T-cell (primary cell): ENCODE results near the gene CBX5. TPM values are rescaled to one million over a fixed set of nuclear protein-coding genes. Genes with fewer than 3 reads are reported as not detected.
"Not testable (repeated sequence)": the region's sequence is repeated elsewhere in the genome, so short reads cannot be mapped to it uniquely, and the experiment has no call there.

Experiments used
- ATAC-seq, 4 experiments: fragments of 200-7000 bp in 3 of 4; fragments of 150-1000 bp in 1 of 4; cut with Tn5 transposase; replicated peaks in 1 of 4; 1 replicate in 3 of 4; 2 replicates in 1 of 4; pipeline ENCODE4 v1.10.0; 2021; ENCODE audit warnings: moderate library complexity in 3 of 4, mild to moderate bottlenecking in 2 of 4, moderate number of reproducible peaks in 1 of 4
- CTCF ChIA-PET, 2 donors: fragments of 300-600 bp; sonication (Branson Sonifier 250); formaldehyde crosslinking; loops; one replicate each; lab custom pipeline; 2022; ENCODE audit warnings: antibody characterized with exemption in 2 of 2; lab: Charles Lee
- POLR2A ChIA-PET, 2 donors: fragments of 300-600 bp; sonication (Branson Sonifier 250); formaldehyde crosslinking; loops; one replicate each; lab custom pipeline; 2022; ENCODE audit warnings: antibody characterized with exemption in 2 of 2; lab: Charles Lee
- DNase-seq, 35 experiments: peaks; one replicate each; pipeline versions ENCODE4 v3.0.0 to v3.0.0-alpha.2; 2013 to 2023
- H3K27ac ChIP-seq: one replicate; pipeline ENCODE4 v1.5.1; 2013; ENCODE audit warnings: low read length
- H3K27me3 ChIP-seq, 2 experiments: replicated peaks in 1 of 2; 1 replicate in 1 of 2; 2 replicates in 1 of 2; pipeline versions ENCODE4 v1.6.1 to v1.7.0; 2013; ENCODE audit warnings: low read length in 1 of 2, mixed read lengths in 1 of 2; ENCODE audit not compliant: control insufficient read depth in 2 of 2, insufficient read depth in 2 of 2; ENCODE audit errors: extremely low read depth in 1 of 2
- H3K36me3 ChIP-seq, 2 donors: 1 replicate in 1 of 2; 2 replicates in 1 of 2; pipeline versions ENCODE4 v1.6.1 to v1.7.0; 2013; ENCODE audit warnings: low read length in 1 of 2; ENCODE audit not compliant: control insufficient read depth in 2 of 2, insufficient read depth in 1 of 2; ENCODE audit errors: extremely low read depth in 1 of 2
- H3K4me1 ChIP-seq, 2 experiments: 1 replicate in 1 of 2; 2 replicates in 1 of 2; pipeline versions ENCODE4 v1.6.1 to v1.7.0; 2013; ENCODE audit warnings: low read length in 2 of 2, mixed read lengths in 1 of 2; ENCODE audit not compliant: insufficient read depth in 2 of 2, control insufficient read depth in 1 of 2; ENCODE audit errors: extremely low read depth in 1 of 2
- H3K4me3 ChIP-seq, 2 donors: 1 replicate in 1 of 2; 2 replicates in 1 of 2; pipeline versions ENCODE4 v1.5.1 to v1.7.0; 2013; ENCODE audit warnings: mild to moderate bottlenecking in 2 of 2, low read length in 1 of 2, moderate library complexity in 1 of 2; ENCODE audit not compliant: control insufficient read depth in 1 of 2; ENCODE audit errors: extremely low read depth in 1 of 2
- H3K9me3 ChIP-seq: 2 replicates; pipeline ENCODE4 v1.7.0; 2013
- H3K27ac Mint-ChIP-seq, 2 donors: one replicate each; pipeline ENCODE4 v1.8.0; 2020 to 2021; ENCODE audit warnings: mild to moderate bottlenecking in 2 of 2, mixed read lengths in 2 of 2
- H3K27me3 Mint-ChIP-seq, 2 donors: one replicate each; pipeline ENCODE4 v1.8.0; 2021 to 2022; ENCODE audit warnings: mixed read lengths in 2 of 2
- H3K36me3 Mint-ChIP-seq: one replicate; pipeline ENCODE4 v1.8.0; 2021; ENCODE audit warnings: mixed read lengths
- H3K4me1 Mint-ChIP-seq, 3 donors: one replicate each; pipeline ENCODE4 v1.8.0; 2020 to 2022; ENCODE audit warnings: mixed read lengths in 3 of 3, mild to moderate bottlenecking in 1 of 3
- H3K4me3 Mint-ChIP-seq, 3 donors: one replicate each; pipeline ENCODE4 v1.8.0; 2020 to 2022; ENCODE audit warnings: mild to moderate bottlenecking in 3 of 3, mixed read lengths in 3 of 3, moderate library complexity in 3 of 3
- H3K9me3 Mint-ChIP-seq, 3 donors: one replicate each; pipeline ENCODE4 v1.8.0; 2020 to 2022; ENCODE audit warnings: mixed read lengths in 3 of 3
- WGBS: methylation state at CpG from one replicate; pipeline ENCODE4 v1.1.5; 2013; ENCODE audit warnings: missing lambda C conversion rate; ENCODE audit not compliant: insufficient coverage; 5-methylcytosine and 5-hydroxymethylcytosine counted together
- total RNA-seq, 35 experiments: library from RNA in 6 of 35; stranded (reverse) in 6 of 35; fragments of 120-200 nt in 1 of 35; gene quantifications; one replicate each; pipeline versions ENCODE4 v1.2.1 to v1.2.4 and lab custom pipeline; 2013 to 2026

CBX5 gene
- total RNA-seq, 5 donors from 2014 or later (not counting 1 experiment from before 2014, with no cell fraction given) = 43.8 to 54.5 (median 47.1) TPM

DNA sequence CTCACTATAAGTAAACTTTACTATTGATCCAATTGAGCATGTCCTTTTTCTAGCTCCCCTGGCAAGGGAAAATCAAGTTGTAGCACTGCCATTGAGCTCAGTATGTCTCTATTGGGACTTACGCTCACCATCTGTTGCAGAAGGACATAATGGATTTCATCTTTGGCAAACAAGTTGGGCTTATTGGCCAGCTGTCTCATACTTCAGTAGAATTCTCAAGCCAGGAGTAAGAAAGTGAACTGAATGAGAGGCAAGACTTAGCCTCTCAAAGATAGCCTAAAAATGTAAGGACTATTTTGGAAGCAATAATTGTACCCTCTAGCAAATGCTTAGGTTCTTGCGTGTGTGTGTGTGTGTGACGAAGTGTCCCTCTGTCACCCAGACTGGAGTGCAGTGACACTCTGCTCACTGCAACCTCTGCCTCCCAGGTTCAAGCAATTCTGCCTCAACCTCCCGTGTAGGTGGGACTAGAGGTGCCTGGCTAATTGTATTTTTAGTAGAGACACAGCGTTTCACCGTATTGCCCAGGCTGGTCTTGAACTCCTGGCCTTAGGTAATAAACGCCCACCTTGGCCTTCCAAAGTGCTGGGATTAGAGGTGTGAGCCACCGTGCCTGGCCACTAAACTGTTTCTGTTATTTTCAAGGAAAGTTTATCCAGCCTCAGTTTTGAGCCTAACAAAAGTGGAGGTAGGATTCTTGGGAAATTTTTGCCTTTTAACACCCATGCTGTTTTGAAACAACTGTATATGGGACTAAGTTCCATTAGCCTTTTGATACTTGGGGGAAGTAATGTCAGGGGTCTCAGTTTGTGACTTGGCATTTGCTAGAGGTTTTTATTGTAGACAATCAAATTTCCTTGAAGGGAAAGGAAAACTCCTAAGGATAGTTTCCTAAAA is 7.6 kb upstream of the CBX5 start:
- Mint-ChIP-seq H3K27me3 (no peaks in the 10 kb centered on the region), H3K36me3 (peaks cover 29% of the 10 kb centered on the region), H3K4me1 (peaks cover 7 to 47% (median 10%) of the 10 kb centered on the region in 3 donors), H3K9me3 (no peaks in the 10 kb centered on the region), H3K4me3 (no peak overlapping the region), H3K27ac (no peak overlapping the region)
- ChIA-PET POLR2A (interaction anchor here in 1 of 2 donors (0.6 kb wide), 1 partner anchor 553 kb away, joined by 3 read pairs; no protein-coding TSS in a partner anchor), CTCF (interaction anchor here in 1 of 2 donors (0.7 to 1.8 kb wide), 5 partner anchors 36 to 302 kb away, joined by 3 to 9 read pairs (median 4); partner anchors contain the start of genes COPZ1 and HOXC10)
- Histone ChIP-seq H3K4me3 (no peak overlapping the region), H3K27me3 (no peaks in the 10 kb centered on the region), H3K4me1 (peaks cover 16 to 22% of the 10 kb centered on the region in 2 experiments), H3K9me3 (no peaks in the 10 kb centered on the region), H3K27ac (no peak overlapping the region), H3K36me3 (peaks cover 2 to 56% of the 10 kb centered on the region in 2 donors)
- ATAC-seq (peak in 1 of 4 experiments; percentile 6), DNase-seq (no peak)
- WGBS = 57% methylated on average over 4 of the region's 8 CpGs

DNA sequence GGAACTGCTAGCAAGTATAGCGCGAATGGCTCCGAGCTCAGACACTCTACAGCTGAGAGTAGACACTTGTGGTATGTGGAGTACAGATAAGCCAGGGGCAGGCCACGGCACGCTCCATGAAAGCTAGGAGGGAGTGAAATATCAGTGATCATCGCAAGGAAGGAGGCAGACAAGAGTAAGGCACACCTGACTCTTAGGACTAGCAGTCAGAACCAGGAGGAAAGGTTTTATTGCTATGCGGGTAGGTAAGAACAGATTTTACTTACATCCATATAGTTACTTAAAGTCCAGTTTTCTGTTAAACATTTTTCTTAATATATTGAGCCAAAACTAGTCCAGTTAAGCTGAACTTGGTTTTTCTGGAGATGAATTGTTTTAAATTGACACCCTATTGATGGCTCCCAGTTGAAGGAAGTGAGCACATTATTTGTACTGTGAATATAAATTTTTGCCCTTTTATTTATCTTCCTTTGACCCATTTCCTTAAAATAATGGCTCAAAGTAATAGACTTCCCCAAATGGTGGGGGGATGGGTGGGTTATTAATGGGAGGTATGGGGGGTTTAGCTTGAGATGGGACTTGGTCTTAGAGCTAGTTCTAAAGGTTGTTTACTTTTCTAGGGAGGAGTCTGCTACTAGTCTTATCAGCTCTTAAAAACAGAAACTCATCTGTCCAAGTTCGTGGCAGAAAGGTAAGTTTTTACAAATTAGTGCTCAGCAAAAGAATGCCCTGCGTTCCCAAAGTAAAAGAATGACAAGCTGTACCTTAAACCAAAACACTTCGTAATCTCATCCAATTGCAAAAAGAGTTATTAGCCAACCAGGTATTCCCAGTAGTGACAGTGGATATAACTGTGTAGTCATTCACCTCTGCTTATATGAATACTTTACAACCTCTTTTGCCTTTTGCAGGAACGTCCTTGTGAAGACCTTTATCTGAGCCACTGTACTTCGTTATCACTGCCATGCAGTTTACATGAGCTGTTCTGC is 6.4 kb upstream of the CBX5 start:
- Histone ChIP-seq H3K27ac (no peak overlapping the region), H3K9me3 (no peaks in the 10 kb centered on the region), H3K27me3 (no peaks in the 10 kb centered on the region), H3K4me1 (peaks cover 24 to 34% of the 10 kb centered on the region in 2 experiments), H3K36me3 (peaks cover 2 to 68% of the 10 kb centered on the region in 2 donors), H3K4me3 (no peak overlapping the region)
- H3K27me3 Mint-ChIP-seq = no peaks in the 10 kb centered on the region
- peak overlapping the region in 1 of 3 donors; percentile 34 for H3K4me3 Mint-ChIP-seq
- peak overlapping the region in 1 of 2 donors; percentile 22 for H3K27ac Mint-ChIP-seq
- WGBS = 85% methylated on average over 7 of the region's 12 CpGs
- ChIA-PET CTCF (interaction anchor here (0.6 to 1.8 kb wide), 12 partner anchors 9 to 301 kb away, joined by 3 to 9 read pairs (median 3); partner anchors contain the start of genes COPZ1 (in 1 of the 2) and HOXC10 (in 1 of the 2)), POLR2A (interaction anchor here (0.5 to 0.7 kb wide), 3 partner anchors 23 to 552 kb away, joined by 3 to 5 read pairs (median 3); no protein-coding TSS in a partner anchor)
- H3K4me1 Mint-ChIP-seq = peaks cover 7 to 59% (median 10%) of the 10 kb centered on the region in 3 donors
- DNase-seq (no peak), ATAC-seq (peak in 2 of 4 experiments; percentile 15 to 19)
- no peaks in the 10 kb centered on the region for H3K9me3 Mint-ChIP-seq
- peaks cover 29% of the 10 kb centered on the region for H3K36me3 Mint-ChIP-seq

DNA sequence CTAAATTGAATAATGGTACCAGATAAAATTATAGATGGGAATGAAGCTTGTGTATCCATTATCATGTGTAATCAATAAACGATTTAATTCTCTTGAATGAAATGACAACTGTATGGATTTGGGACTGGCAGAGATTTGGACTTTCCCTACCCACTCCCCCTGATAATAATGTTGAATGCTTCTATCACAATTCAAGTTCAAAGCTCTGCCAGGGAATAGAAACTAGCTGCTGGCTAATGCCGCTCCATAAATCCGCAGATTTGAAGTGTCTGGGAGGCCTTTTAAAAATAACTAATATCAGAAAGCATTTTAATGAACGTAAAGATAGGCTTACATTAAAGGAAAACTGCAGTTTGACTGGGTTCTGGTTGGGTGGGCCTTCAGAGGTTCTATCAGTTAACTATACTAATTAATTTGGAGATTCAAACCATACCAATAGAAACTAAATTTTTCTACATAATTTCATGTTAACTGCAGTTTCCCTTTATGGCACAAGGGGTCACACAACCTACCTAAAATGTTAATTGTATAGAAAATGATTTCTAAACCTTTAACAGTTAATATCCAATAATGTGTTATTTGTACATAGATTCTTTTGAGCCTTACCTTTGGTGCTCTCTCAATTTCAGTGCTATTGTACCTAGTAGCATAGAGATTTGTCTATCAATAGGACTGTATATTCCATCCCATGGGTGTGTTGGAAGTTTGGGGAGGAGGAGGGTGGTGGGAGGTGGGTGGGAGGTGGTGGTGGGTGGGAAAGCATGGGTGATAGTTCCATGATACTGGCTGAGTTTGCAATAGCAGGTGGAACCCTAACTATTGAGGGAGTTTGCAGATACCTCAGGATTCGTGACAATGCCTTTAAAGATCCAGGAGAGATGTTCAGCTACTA is 5.5 kb upstream of the CBX5 start:
- peaks cover 25 to 37% of the 10 kb centered on the region in 2 experiments for H3K4me1 ChIP-seq
- no peak for ATAC-seq
- H3K4me3 ChIP-seq = no peak overlapping the region
- Mint-ChIP-seq H3K4me1 (peaks cover 7 to 60% (median 10%) of the 10 kb centered on the region in 3 donors), H3K4me3 (peak overlapping the region in 2 of 3 donors; percentile 34 to 55), H3K9me3 (no peaks in the 10 kb centered on the region), H3K27ac (peak overlapping the region; percentile 44 to 61), H3K27me3 (no peaks in the 10 kb centered on the region), H3K36me3 (peaks cover 29% of the 10 kb centered on the region)
- ChIA-PET CTCF (interaction anchor here (0.6 to 2.3 kb wide), 5 partner anchors 34 to 234 kb away, joined by 3 to 12 read pairs (median 5); partner anchors contain the start of gene COPZ1 (in 1 of the 2)), POLR2A (interaction anchor here in 1 of 2 donors (0.5 kb wide), 1 partner anchor 24 kb away, joined by 3 read pairs; no protein-coding TSS in a partner anchor)
- H3K9me3 ChIP-seq = no peaks in the 10 kb centered on the region
- WGBS = 67% methylated on average over 1 of the region's 5 CpGs
- peaks cover 2 to 70% of the 10 kb centered on the region in 2 donors for H3K36me3 ChIP-seq
- H3K27ac ChIP-seq = no peak overlapping the region
- no peaks in the 10 kb centered on the region for H3K27me3 ChIP-seq
- no peak for DNase-seq

DNA sequence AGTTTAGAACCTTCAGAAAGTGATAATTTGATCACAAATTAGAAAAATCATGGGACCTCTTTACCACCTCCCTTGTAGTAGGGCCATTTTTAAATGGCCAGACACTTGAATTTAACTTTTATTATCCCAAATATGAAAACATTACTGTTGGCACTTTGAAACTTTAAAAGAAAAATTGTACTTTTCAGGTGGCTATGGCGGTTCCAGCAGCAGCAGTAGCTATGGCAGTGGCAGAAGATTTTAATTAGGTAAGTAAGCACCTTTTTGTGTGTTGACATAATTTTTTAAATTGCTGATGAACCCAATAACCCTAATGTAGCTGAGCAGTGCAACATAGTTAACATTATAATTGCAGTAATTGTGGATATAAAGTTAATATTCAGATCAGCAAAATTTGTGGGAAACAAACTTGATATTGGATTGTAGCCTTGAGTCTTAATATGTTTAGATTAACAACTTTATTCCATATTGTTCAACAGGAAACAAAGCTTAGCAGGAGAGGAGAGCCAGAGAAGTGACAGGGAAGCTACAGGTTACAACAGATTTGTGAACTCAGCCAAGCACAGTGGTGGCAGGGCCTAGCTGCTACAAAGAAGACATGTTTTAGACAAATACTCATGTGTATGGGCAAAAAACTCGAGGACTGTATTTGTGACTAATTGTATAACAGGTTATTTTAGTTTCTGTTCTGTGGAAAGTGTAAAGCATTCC is 4.3 kb upstream of the CBX5 start:
- not testable (repeated sequence) for H3K9me3 Mint-ChIP-seq, DNase-seq, H3K9me3 ChIP-seq, H3K27ac ChIP-seq, ATAC-seq, H3K4me3 ChIP-seq, H3K4me3 Mint-ChIP-seq, H3K27me3 Mint-ChIP-seq, H3K27me3 ChIP-seq
- Mint-ChIP-seq H3K36me3 (peaks cover 29% of the 10 kb centered on the region), H3K4me1 (peaks cover 7 to 60% (median 10%) of the 10 kb centered on the region in 3 donors), H3K27ac (peak overlapping the region; percentile 32 to 54)
- POLR2A ChIA-PET = interaction anchor here (0.5 to 1.0 kb wide), 4 partner anchors 18 to 1643 kb away, joined by 3 to 9 read pairs (median 4); partner anchors contain the start of gene PYM1 (in 1 of the 2)
- Histone ChIP-seq H3K4me1 (peaks cover 25 to 40% of the 10 kb centered on the region in 2 experiments), H3K36me3 (peaks cover 2 to 70% of the 10 kb centered on the region in 2 donors)
- no CpG with 5 or more reads among the region's 2 CpGs for WGBS
- CTCF ChIA-PET = interaction anchor here (0.6 to 2.3 kb wide), 4 partner anchors 9 to 40 kb away, joined by 3 to 12 read pairs (median 3); partner anchors contain the start of gene COPZ1 (in 1 of the 2)
